Activated CD4-positive, CD25-positive, alpha-beta regulatory T cell treated with anti-CD3 and anti-CD28 coated beads, Interleukin-2, amount 50 U/mL, for 72 hours (primary cell): Measurements from ENCODE around the gene TMEFF1.
"Not testable (repeated sequence)": the region's sequence is repeated elsewhere in the genome, so short reads cannot be mapped to it uniquely, and the experiment has no call there.

Experiments used
- DNase-seq: peaks from one replicate; pipeline ENCODE4 v3.0.0; 2021

The TMEFF1 gene

DNA sequence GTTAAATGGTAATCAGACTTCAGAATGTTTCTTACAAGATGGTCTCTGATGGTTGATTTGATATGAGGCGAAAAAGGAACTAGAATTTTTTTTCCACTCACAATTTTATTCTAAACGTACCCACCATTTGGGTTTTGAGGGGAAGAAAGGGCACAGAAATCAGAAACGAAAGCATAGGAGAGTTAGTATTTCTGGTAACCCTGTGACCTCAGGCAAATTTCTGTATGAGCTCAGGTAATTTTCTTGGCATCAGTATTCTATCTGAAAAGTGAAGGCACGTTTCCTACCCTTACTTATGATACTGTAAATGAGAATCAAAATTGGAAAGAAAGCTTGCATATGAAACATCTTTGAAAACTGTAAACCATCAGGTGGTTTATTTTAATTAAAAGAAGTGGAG, 26.5 kb downstream of the TMEFF1 start:
- DNase-seq, result no peak

DNA sequence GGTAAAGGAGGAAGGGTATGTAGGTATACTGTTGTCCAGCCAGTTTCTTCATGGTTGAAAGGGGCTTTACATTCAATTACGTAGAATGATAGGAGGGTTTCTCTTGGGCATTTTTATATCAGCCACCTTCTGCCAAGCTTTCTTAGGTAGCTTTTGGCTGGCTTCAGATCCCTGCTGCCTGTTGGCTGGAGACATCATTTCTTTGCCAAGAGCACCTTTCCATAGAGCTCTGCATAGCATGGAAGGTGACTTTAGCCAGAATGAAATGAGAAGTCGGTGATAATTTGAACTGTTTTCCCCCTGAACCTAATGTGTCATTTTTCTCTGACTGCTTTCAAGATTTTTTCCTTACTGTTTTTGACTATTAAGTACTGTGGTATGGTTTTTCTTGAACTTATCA, 26.9 kb downstream of the TMEFF1 start:
- DNase-seq, result no peak

DNA sequence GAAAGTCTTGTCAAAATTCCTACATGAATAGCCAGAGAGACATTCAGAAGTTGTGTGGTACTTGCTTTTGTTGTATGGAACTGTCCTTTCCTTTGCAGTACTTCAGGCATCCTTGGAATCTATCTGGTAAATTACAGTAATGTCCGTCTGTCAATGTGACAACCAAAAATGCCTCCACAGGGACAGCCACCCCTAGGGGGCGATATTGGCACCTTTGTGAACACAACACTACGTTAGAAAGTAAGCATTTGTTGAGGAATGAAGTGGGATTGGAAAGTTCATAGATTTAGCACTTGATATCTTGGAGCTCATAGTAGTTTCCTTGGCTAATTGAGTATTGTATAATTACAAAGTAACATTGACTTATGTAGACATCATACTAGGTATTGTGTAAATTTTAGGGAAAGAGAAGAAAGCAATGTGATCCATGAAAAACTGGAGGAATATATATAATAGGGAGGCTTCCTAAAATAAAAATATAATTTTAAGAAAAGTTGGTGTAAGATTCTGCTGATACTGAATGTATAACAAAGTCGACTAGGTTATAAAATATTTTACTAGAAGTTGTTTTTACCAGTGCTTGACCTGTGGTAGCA, 32.7 kb downstream of the TMEFF1 start:
- peak; percentile 72 for DNase-seq

DNA sequence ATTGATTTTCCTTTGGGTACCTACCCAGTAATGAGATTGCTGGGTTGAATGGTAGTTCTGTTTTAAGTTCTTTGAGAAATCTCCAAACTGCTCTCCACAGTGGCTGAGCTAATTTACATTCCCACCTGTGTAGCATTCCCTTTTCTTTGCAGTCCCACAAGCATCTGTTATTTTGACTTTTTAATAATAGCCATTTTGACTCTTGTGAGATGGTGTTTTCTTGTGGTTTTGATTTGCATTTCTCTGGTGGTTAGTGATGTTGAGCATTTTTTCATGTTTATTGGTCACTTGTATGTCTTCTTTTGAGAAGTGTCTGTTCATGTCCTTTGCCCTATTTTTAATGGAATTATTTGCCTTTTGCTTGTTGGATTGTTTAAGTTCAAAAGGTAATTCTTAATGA, 34.4 kb downstream of the TMEFF1 start:
- not testable (repeated sequence) for DNase-seq

DNA sequence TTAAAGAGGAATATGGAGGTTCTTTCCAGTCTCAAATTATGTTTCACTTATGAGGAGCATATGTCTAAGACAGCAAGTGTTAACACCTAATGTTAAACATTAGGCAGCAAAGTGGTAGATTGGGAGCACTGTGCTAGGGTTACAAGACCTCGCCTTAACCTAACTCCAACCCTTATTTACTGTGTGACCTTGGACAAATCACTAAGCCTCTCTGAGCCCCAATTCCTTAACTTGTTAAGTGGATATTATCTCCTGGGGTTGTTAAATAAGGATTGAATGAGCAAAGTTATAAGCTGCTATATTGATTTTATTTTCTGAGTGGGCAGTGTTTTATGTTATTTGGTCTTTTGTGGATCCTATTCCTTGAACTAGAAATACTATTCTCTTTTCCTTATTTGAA, 38.3 kb downstream of the TMEFF1 start:
- no peak for DNase-seq

DNA sequence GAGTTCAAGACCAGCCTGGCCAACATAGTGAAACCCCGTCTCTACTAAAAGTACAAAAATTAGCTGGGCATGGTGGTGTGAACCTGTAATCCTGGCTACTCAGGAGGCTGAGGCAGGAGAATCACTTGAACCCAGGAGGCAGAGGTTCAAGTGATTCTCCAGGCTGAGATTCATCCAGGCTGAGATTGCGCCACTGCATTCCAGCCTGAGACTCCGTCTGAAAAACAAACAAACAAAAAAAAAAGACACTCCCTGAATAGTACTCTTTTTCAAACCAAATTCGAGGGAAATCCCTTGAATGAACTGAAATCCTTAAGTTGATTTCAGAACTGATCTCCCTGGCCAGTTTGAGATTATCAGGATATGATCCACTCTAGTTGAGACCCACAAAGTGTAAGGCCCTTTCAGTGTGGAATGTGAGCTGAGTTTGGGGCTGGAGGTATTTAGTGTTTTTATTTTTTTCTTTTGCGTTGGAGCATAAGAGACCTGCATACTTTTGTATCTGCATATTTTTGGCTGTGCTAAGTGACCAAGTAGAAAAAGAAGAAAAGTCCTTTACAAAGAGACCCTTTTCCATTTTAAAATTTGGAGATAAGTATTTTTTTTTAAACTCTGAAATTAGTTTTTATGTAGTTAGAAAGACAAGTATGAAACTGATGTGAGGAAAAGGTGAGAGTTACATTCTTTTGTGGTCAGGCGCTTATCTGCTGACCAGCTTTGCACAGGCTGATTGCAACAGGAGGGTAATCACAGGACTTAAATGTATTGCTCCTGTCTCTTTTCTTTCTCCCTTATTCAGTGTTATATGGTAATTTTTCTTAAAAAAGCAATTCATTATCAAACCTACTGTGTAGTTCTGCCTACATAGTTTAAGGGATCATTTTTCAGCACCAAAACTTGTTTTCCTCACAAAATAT, 42.9 kb downstream of the TMEFF1 start:
- DNase-seq, result no peak

DNA sequence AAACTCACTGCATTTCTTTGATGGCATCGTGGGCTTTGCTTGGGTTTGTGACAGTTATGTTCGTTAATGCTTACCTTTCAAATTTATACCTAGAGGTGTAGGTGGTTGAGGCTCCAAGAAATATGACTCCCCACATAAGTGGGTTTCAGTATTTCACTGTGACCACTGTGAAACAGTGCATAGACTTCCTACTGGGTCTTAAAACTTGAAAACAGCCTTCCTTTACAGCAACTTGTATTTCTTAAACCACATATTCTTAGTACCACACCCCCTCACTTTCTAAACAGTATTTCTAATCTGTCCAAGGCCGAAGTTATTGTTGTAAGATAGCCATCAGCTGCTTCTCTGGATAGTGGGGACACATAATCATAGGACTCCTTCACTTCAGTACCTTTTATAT, 48.3 kb downstream of the TMEFF1 start:
- DNase-seq, result no peak

DNA sequence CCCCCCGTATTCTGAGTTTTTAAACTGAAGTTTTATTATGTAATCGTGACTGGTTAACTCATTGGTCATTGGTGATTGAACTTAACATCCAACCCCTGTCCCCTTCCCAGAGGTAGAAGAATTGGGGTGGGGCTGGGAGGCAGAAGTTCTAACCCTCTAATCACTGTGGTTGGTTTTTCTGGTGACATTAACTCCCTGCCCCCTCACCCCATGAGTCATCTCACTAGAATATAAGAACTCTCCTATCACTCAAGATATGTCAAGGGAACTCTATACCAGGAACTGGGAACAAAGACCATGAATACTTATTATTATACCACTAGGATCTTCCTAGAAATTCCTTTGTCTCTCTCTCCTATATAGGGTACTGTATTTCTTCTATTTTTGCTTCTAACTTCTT, 52.6 kb downstream of the TMEFF1 start:
- no peak for DNase-seq

DNA sequence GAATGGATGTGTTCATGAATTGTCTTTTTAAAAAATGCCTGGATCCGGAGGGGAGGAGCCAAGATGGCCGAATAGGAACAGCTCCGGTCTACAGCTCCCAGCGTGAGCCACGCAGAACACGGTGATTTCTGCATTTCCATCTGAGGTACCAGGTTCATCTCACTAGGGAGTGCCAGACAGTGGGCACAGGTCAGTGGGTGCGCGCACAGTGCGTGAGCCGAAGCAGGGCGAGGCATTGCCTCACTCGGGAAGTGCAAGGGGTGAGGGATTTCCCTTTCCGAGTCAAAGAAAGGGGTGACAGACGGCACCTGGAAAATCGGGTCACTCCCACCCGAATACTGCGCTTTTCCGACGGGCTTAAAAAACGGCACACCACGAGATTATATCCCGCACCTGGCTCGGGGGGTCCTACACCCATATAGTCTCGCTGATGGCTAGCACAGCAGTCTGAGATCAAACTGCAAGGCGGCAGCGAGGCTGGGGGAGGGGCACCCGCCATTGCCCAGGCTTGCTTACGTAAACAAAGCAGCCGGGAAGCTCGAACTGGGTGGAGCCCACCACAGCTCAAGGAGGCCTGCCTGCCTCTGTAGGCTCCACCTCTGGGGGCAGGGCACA, 54.3 kb downstream of the TMEFF1 start:
- DNase-seq, result not testable (repeated sequence)

DNA sequence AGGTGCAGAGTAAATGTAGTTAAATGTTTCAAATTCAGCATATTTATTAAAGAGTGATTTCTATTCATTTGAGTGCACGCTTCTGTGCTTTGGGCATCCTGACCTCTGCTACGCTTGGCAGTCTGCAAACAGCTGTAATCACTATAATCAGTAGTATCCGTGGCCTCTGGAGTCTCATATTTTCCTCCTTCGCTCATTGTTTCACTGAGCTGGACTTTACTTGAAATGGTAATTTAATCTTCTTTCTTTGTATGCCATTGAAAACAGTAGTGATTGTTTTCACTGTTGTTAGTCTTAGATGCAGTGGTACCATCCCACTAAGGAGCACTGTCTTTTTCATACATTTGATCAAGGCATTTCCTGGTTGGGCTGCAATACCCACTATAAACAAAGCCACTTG, 61.5 kb downstream of the TMEFF1 start:
- DNase-seq, result no peak

DNA sequence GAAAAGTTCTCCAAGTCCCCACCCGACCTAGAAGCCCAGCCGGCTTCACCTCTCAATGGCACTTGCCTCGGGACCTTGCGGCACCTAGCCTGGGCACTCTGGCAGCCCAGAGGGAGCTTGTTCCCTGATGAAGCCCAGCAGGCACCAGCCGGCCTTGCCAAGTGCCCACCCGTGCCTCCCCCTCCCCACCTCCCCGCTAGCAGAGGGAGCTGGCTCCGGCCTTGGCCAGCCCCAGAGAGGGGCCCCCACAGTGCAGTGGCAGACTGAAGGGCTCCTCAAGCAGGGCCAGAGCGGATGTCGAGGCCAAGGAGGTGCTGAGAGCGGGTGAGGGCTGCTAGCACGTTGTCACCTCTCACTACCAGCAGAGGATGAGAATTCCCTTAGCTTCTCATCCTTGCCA, 67.4 kb downstream of the TMEFF1 start:
- DNase-seq, result no peak

DNA sequence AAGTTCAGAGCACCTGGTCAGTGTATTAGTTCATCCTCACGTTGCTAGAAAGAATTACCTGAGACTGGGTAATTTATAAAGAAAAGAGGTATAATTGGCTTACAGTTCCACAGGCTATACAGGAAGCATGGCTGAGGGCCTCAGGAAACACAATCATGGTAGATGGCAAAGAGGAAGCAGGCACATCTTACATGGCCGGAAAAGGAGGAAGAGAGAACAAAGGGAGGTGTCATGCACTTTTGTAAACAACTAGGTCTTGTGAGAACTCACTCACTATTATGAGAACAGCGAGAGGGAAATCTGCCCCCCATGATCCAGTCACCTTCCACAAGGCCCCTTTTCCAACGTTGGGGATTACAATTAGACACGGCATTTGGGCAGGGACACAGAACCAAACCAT, 76.1 kb downstream of the TMEFF1 start:
- no peak for DNase-seq

DNA sequence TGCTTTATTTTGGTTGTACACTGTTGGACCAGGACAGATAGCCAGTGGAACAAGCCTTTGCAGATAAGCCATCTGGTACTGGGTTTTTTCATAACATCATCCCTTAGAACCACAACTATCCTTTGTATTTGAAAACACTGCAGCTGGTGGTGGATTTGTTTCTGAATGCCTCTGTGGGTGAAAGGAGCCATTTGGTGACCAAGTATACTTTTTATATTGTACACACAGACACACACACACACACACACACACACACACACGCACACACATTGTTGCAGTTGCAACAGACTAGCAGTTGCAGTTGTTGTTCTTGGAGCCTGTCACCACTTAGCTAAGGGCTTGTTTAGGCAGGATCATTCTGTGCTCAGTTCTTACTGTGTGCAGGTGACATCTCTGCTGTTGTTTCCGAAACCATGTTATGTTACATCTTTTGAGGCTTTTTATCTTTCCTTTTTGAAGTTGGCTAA, 82.0 kb downstream of the TMEFF1 start:
- DNase-seq, result no peak

DNA sequence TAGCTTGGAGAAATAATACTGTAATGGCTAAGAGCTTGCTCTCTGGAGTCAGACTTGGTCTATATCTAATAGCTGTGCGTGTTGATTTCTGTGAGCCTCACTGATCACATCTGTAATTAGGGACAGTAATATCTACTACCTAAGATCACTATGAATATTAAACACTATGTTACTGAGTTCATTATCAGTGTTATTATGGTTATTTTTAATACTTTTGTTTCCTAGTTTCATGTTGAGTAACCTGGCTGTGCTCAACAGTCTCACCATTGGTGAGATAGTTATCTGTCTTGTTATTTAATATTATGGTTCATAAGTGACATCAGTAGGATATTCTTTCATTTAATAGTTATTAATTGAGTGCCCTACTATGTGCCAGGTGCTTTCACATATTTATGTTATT, 82.5 kb downstream of the TMEFF1 start:
- no peak for DNase-seq

DNA sequence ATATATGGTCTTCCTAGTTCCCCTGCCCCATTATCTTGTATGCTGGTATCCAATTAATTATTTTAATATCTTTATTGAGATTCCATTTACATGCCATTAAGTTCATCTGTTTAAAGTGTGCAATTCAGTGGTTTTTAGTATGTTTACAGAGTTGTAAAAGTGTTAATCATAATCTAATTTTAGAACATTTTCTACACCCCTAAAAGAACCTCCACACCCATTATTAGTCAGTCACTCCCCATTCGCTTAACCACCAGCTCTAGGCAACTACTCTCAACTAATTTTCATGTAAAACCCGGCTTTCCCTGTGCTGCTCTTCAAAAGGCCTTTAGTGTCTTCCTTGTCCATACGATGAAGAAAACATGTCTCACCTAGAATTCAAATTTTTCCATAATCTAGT, 84.1 kb downstream of the TMEFF1 start:
- no peak for DNase-seq

DNA sequence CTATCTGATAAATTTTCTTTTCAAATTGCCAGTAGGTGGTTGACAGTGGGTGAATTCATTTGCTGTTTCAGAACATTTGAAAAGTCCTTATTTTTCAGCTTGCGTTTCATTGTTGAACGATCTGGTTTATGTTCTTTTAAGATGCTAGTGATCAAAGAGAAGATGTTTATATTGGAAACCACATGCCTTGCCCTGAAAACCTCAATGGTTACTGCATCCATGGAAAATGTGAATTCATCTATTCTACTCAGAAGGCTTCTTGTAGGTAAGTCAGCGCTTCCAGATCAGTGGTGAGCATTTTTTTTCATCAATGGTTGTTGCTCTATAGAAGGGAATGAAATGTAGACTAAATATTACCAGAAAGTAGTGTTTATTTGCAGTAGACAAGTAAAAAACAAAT, 88.3 kb downstream of the TMEFF1 start:
- DNase-seq, result no peak

DNA sequence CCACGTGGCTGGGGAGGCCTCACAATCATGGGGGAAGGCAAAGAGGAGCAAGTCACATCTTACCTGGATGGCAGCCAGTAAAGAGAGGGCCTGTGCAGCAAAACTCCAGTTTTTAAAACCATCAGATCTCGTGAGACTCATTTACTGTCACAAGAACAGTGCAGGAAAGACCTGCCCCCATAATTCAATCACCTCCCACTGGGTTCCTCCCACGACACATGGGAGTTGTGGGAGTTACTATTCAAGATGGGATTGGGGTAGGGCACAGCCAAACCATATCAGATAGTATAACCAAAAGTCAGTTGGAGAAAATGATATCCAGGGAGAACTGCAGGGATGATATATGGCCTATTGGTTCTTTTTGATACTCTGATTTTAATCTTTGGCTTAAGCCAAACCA, 94.9 kb downstream of the TMEFF1 start:
- DNase-seq, result no peak

DNA sequence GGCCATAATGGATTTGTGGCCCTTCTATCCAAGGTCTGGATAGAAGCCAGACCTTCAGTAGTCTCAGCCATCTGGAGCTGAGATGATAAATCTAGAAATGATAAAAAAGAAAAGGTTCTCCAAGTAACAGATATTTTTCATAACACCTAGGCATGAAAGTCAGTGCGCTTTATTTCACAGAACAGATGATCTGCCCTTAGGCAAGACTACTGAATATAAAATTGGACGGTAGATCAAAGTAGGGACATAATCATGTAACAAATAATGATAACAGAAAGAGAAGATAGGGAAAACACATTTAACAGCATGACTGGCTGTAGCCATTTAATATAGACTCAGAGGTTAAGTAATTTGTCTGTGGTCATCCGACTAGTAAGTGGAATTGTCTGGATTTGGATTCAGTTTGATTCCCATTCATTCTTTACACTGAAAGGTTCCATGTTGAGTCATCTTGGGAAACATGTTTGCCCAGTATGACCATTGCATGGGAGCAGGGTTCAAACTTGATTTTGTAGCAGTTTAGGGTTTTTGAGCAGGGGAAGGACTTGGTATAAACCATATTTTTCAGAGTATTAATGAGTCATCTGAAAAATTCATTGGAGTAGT, 100.8 kb downstream of the TMEFF1 start:
- no peak for DNase-seq

DNA sequence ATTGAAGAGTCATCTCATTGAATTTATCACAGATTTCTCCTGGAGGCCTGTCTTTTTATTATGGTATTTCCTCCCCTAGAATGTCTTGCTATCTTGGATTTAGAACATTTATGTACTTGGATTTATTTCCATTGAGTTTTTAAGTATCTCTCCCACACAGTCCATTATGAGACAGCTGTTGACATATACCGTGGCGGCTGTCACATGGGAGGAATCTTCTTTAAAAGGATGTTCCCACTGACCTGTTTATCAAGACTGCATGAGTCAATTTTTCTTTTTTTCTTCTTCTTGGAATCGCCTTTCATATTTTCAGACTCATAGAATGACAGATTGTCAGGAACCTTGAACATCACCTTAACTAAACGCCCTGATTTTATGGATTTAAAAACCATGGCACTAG, 102.1 kb downstream of the TMEFF1 start:
- DNase-seq, result no peak

DNA sequence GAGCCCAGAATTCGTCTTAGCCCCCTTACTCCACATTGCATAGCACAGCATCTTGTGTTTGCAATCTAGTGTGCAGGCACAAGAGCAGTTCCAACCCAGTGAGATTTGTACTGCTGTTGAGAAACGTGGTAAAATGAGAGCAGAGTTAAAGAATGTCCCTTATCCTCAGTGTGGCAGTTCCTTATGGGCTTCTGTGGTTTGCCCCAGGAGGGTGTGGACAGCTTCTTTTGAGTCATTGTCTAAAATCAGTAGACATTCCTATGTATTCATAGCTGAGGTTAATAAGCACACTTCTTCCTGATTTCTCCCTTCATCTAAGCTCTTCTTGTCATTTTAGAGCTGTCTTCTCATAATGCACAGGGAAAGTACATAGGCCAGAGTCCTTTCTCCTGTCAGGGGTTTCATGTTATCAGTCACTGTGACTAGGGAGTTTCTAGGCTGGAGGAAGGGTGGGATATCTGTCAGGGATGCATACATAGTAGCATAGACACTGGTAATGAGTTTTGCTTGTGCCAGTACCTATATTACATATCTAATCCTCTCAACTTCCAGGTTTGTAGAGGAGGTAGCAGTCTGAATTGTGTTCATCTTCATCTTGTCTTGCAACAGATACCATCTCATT, 102.9 kb downstream of the TMEFF1 start:
- no peak for DNase-seq

DNA sequence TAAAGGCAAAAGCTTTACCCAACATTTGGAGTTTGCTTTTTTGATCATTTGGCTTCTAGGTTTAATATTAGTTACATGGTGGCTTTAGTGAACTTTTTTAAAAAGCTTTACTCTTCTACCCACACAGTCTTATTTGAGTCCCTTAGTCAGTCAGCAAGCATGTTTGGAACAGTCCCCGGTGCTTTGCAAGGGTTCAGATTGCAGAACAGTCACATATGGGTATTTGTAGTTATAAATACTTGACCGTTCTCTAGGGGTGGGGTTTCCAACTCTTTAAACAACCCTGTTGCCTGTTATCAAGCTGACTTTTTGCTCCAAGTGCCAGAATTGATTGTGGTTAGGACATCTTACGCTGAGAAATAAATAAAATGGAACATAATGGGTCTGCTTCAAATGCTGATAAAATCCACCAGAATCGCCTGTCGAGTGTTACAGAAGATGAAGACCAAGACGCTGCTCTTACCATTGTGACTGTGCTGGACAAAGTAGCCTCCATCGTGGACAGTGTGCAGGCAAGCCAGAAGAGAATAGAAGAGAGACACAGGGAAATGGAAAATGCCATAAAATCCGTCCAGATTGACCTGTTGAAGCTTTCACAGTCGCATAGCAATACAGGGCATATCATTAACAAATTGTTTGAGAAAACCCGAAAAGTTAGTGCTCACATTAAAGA, 105.0 kb downstream of the TMEFF1 start, which contains the start of gene CAVIN4:
TSS of gene CAVIN4 (plus strand) at position 304 of the 673 bp plus-strand sequence. CDS start at position 369, 65 bp downstream.
- no peak for DNase-seq

DNA sequence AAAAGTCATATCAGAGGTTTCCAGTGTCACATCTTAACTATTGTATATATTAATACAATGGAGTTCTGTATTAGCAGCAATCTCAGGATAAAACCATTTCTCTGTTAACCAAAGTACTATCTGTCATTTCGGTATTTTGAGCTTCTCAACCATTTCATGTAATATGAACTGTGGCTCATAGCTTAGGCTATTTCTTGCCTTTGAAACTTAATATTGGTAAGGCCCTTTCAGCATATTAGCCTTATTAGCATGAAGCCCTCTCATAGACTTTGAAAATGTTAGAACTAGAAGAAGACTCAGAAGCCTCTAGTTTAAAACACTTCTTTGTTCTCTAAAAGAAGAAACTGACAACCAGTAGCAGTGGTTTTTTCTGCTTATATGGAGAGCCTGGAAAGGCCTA, 105.7 kb downstream of the TMEFF1 start:
- DNase-seq, result no peak
